Esophagus squamous epithelium (tissue), 5 donors: Measurements from ENCODE around the gene MYO9B. TPM values are rescaled to one million over a fixed set of nuclear protein-coding genes. Genes with fewer than 3 reads are reported as not detected.
A peak's percentile ranks its signal among the peaks of the same experiment; 100 is the strongest.

Source experiments
- DNase-seq: peaks from one replicate; lab custom pipeline; 2025; lab: John Stamatoyannopoulos, UW
- H3K27ac ChIP-seq, 4 donors: fragments of 200-600 bp; sonication (generic); one replicate each; pipeline ENCODE4 v1.5.1; 2016 to 2019; ENCODE audit warnings: mild to moderate bottlenecking in 1 of 4
- H3K27me3 ChIP-seq, 4 donors: fragments of 200-600 bp; sonication (generic); 1 replicate in 3 of 4; 2 replicates in 1 of 4; pipeline versions ENCODE4 v1.5.1 to v1.6.0; 2017 to 2021; ENCODE audit warnings: antibody characterized with exemption in 1 of 4
- H3K36me3 ChIP-seq, 3 donors: fragments of 200-600 bp; sonication (generic); one replicate each; pipeline ENCODE4 v1.5.1; 2016 to 2019
- H3K4me1 ChIP-seq, 3 donors: fragments of 200-600 bp; sonication (generic); one replicate each; pipeline ENCODE4 v1.5.1; 2017 to 2019
- H3K4me3 ChIP-seq, 4 donors: fragments of 200-600 bp; sonication (generic); 1 replicate in 3 of 4; 2 replicates in 1 of 4; pipeline ENCODE4 v1.5.1; 2016 to 2019; ENCODE audit warnings: mild to moderate bottlenecking in 2 of 4, moderate library complexity in 1 of 4
- H3K9me3 ChIP-seq, 3 donors: fragments of 200-600 bp; sonication (generic); one replicate each; pipeline ENCODE4 v1.5.1; 2016 to 2019
- POLR2A ChIP-seq, 4 donors: fragments of 450-650 bp; IDR thresholded peaks; one replicate each; pipeline ENCODE4 v1.6.1; 2017; ENCODE audit warnings: antibody characterized with exemption in 4 of 4, mild to moderate bottlenecking in 4 of 4, moderate library complexity in 3 of 4
- WGBS, 2 donors: methylation state at CpG; one replicate each; pipeline ENCODE4 v1.1.5; 2018; 5-methylcytosine and 5-hydroxymethylcytosine counted together
- intact Hi-C: fragments of 100-400 bp; cut with DNase I; formaldehyde crosslinking; loops from one replicate; pipeline ENCODE4 v1.15.0; 2022
- total RNA-seq, 4 donors: library from RNA; depleted of rRNA; stranded (reverse); fragments of >200 nt; gene quantifications; one replicate each; pipeline ENCODE4 v1.1.0, GENCODE V29; 2016
- TF ChIP-seq, protein P1 (sequence below), 6 experiments: fragments of 450-650 bp in 4 of 6; fragments of 200-600 bp in 2 of 6; sonication (generic) in 2 of 6; IDR thresholded peaks; one replicate each; pipeline ENCODE4 v1.5.1; 2016 to 2019; ENCODE audit warnings: antibody characterized with exemption in 6 of 6, mild to moderate bottlenecking in 4 of 6, moderate library complexity in 4 of 6
- donor health status: DM: yes; HTN: yes; CAD: no.

Gene MYO9B
- total RNA-seq, 4 donors from 2014 or later: 25.5 to 60.5 (median 39.5) TPM

GRCh38 chr19:17153996-17154395, 78.4 kb downstream of the MYO9B start:
- DNase-seq: no peak
- WGBS, 2 donors: 88 to 97% methylated on average over 9 to 10 of the region's 10 CpGs

DNA sequence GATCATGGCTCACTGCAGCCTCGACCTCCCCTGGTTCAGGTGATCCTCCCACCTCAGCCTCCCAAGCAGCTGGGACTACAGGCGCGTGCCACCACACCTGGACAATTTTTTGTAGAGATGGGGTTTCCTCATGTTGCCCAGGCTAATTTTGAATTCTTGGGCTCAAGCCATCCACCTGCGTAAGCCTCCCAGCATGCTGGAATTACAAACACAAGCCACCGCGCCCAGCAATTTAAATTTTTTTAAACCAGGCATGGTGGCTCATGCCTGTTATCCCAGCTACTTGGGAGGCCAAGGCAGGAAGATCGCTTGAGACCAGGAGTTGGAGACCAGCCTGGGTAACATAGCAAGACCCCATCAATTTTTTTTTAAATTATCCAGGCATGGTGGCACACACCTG, 79.7 kb downstream of the MYO9B start:
- Histone ChIP-seq H3K9me3 (no peaks in the 10 kb centered on the region), H3K4me3 (no peak overlapping the region), H3K36me3 (peaks cover 12 to 92% (median 44%) of the 10 kb centered on the region in 3 donors), H3K4me1 (no peaks in the 10 kb centered on the region), H3K27ac (no peak overlapping the region), H3K27me3 (no peaks in the 10 kb centered on the region)
- DNase-seq: no peak
- WGBS, 2 donors: 98 to 100% methylated on average over 7 of the region's 7 CpGs
- TF ChIP-seq, protein P1, sequence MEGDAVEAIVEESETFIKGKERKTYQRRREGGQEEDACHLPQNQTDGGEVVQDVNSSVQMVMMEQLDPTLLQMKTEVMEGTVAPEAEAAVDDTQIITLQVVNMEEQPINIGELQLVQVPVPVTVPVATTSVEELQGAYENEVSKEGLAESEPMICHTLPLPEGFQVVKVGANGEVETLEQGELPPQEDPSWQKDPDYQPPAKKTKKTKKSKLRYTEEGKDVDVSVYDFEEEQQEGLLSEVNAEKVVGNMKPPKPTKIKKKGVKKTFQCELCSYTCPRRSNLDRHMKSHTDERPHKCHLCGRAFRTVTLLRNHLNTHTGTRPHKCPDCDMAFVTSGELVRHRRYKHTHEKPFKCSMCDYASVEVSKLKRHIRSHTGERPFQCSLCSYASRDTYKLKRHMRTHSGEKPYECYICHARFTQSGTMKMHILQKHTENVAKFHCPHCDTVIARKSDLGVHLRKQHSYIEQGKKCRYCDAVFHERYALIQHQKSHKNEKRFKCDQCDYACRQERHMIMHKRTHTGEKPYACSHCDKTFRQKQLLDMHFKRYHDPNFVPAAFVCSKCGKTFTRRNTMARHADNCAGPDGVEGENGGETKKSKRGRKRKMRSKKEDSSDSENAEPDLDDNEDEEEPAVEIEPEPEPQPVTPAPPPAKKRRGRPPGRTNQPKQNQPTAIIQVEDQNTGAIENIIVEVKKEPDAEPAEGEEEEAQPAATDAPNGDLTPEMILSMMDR (IDR thresholded peaks at IDR 0.05): no peak
- no peak for TF ChIP-seq POLR2A (IDR thresholded peaks at IDR 0.05)
- intact Hi-C loops: no loop called here

More at GRCh38 chr19:17153996-17154395, 78.4 kb downstream of the MYO9B start:
- TF ChIP-seq, protein P1 (IDR thresholded peaks at IDR 0.05): no peak
- no peak for TF ChIP-seq POLR2A (IDR thresholded peaks at IDR 0.05)
- H3K9me3 ChIP-seq: no peaks in the 10 kb centered on the region
- intact Hi-C loops: no loop called here
- H3K4me3 ChIP-seq: no peak overlapping the region
- H3K36me3 ChIP-seq: peaks cover 7 to 86% (median 44%) of the 10 kb centered on the region in 3 donors
- no peak overlapping the region for H3K27ac ChIP-seq
- no peaks in the 10 kb centered on the region for H3K4me1 ChIP-seq
- H3K27me3 ChIP-seq: no peaks in the 10 kb centered on the region

- TF ChIP-seq, protein P1 (IDR thresholded peaks at IDR 0.05): no peak
- no peak for TF ChIP-seq POLR2A (IDR thresholded peaks at IDR 0.05)
- Histone ChIP-seq H3K27me3 (no peaks in the 10 kb centered on the region), H3K4me3 (no peak overlapping the region), H3K4me1 (no peaks in the 10 kb centered on the region), H3K27ac (peak overlapping the region in 2 of 4 donors; percentile 39 to 42), H3K9me3 (no peaks in the 10 kb centered on the region), H3K36me3 (peaks cover 12 to 100% (median 42%) of the 10 kb centered on the region in 3 donors)
- 93 to 100% methylated on average over 9 to 11 of the region's 11 CpGs for WGBS, 2 donors
- no peak for DNase-seq
- intact Hi-C loops: no loop called here
These were observed 80.8 kb downstream of the MYO9B start for GRCh38 chr19:17156296-17156946.

GRCh38 chr19:17156947-17157302, 81.3 kb downstream of the MYO9B start:
- intact Hi-C loops: no loop called here
- peaks cover 12 to 100% (median 40%) of the 10 kb centered on the region in 3 donors for H3K36me3 ChIP-seq
- no peak for TF ChIP-seq POLR2A (IDR thresholded peaks at IDR 0.05)
- TF ChIP-seq, protein P1 (IDR thresholded peaks at IDR 0.05): no peak
- peak overlapping the region in 2 of 4 donors; percentile 39 to 42 for H3K27ac ChIP-seq
- no peak for DNase-seq
- no peak overlapping the region for H3K4me3 ChIP-seq
- H3K9me3 ChIP-seq: no peaks in the 10 kb centered on the region
- no peaks in the 10 kb centered on the region for H3K4me1 ChIP-seq
- WGBS, 2 donors: 89 to 90% methylated on average over 5 to 7 of the region's 12 CpGs
- no peaks in the 10 kb centered on the region for H3K27me3 ChIP-seq

DNA sequence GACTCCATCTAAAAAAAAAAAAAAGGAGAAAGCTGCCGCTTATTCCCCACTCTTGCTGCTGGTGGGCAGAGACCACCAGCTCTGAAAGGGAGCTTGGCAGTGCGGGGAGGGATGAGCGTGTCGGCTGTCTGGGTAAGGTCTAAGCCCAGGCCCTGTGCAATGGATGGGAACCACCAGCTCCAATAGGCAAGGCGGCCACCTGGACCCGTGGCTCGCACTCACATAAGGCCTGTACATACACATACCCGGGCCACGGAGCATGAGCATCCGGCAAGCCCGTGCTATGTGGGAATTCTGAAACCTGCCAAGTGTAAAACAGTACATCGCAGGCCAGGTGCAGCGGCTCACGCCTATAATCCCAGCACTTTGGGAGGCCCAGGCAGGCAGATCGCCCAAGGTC, 83.0 kb downstream of the MYO9B start:
- Histone ChIP-seq H3K9me3 (peaks cover 0 to 4% (median 0%) of the 10 kb centered on the region in 3 donors), H3K36me3 (peaks cover 12 to 100% (median 47%) of the 10 kb centered on the region in 3 donors), H3K27me3 (no peaks in the 10 kb centered on the region), H3K4me1 (no peaks in the 10 kb centered on the region), H3K4me3 (no peak overlapping the region), H3K27ac (no peak overlapping the region)
- intact Hi-C loops: no loop called here
- no peak for TF ChIP-seq POLR2A (IDR thresholded peaks at IDR 0.05)
- TF ChIP-seq, protein P1 (IDR thresholded peaks at IDR 0.05): no peak
- no peak for DNase-seq
- 97 to 100% methylated on average over 1 to 11 of the region's 15 CpGs for WGBS, 2 donors
